HepG2 (cell line): ENCODE results near the gene RNPEPL1. TPM values are rescaled to one million over a fixed set of nuclear protein-coding genes. Genes with fewer than 3 reads are reported as not detected.
A peak's percentile ranks its signal among the peaks of the same experiment; 100 is the strongest.

Experiments used
- ATF6 ChIP-seq: sonication (generic); formaldehyde crosslinking; conservative IDR thresholded peaks from 2 replicates; pipeline ENCODE4 v1.4.0; 2020; ENCODE audit warnings: missing genetic modification reagents
- ATF7-NPFF ChIP-seq: sonication (generic); formaldehyde crosslinking; IDR thresholded peaks from 2 replicates; pipeline ENCODE4 v1.8.1; 2023; ENCODE audit warnings: mild to moderate bottlenecking, low read depth, missing genetic modification reagents, moderate library complexity
- KLF12 ChIP-seq: sonication (generic); formaldehyde crosslinking; IDR thresholded peaks from 2 replicates; pipeline ENCODE4 v1.4.0; 2020; ENCODE audit warnings: missing genetic modification reagents, borderline replicate concordance
- MNT ChIP-seq: fragments of 450-650 bp; IDR thresholded peaks from 2 replicates; pipeline ENCODE4 v1.6.1; 2016
- MYNN ChIP-seq: sonication (generic); formaldehyde crosslinking; IDR thresholded peaks from 2 replicates; pipeline ENCODE4 v1.4.0; 2020; ENCODE audit warnings: mild to moderate bottlenecking, low read depth, missing genetic modification reagents
- PHF20 ChIP-seq: sonication (generic); formaldehyde crosslinking; IDR thresholded peaks from 2 replicates; pipeline ENCODE4 v1.5.0; 2020; ENCODE audit warnings: mild to moderate bottlenecking, missing genetic modification reagents
- PRDM10 ChIP-seq: sonication (generic); formaldehyde crosslinking; IDR thresholded peaks from 2 replicates; pipeline ENCODE4 v1.4.0; 2020; ENCODE audit warnings: low read depth, missing genetic modification reagents
- SMYD3 ChIP-seq: sonication (generic); formaldehyde crosslinking; IDR thresholded peaks from 2 replicates; pipeline ENCODE4 v1.8.1; 2023; ENCODE audit warnings: mild to moderate bottlenecking, missing genetic modification reagents
- SYNCRIP ChIP-seq: fragments of 200-400 bp; formaldehyde crosslinking; IDR thresholded peaks from 2 replicates; pipeline ENCODE4 v1.6.1; 2018; ENCODE audit warnings: mild to moderate bottlenecking, low read depth, low read length; ENCODE audit not compliant: insufficient read depth
- TFE3 ChIP-seq: IDR thresholded peaks from 2 replicates; pipeline ENCODE4 v1.6.1; 2016
- ZFP36 ChIP-seq: fragments of 150-350 bp; IDR thresholded peaks from 2 replicates; pipeline ENCODE4 v1.6.1; 2018; ENCODE audit warnings: borderline replicate concordance, low read length, low read depth; ENCODE audit not compliant: partially characterized antibody
- ZNF160 ChIP-seq: sonication (generic); formaldehyde crosslinking; IDR thresholded peaks from 2 replicates; pipeline ENCODE4 v1.8.0; 2022; ENCODE audit warnings: mild to moderate bottlenecking, inconsistent platforms, missing genetic modification reagents
- ZNF512 ChIP-seq: sonication (generic); formaldehyde crosslinking; IDR thresholded peaks from 2 replicates; pipeline ENCODE4 v1.4.0; 2020; ENCODE audit warnings: mild to moderate bottlenecking, missing genetic modification reagents
- ZNF546 ChIP-seq: sonication (generic); formaldehyde crosslinking; conservative IDR thresholded peaks from 2 replicates; pipeline ENCODE4 v1.8.1; 2023; ENCODE audit warnings: mild to moderate bottlenecking, missing genetic modification reagents
- ZNF670 ChIP-seq: sonication (generic); formaldehyde crosslinking; IDR thresholded peaks from 2 replicates; pipeline ENCODE4 v1.8.0; 2022; ENCODE audit warnings: mild to moderate bottlenecking, missing genetic modification reagents, borderline replicate concordance
- ZNF780A ChIP-seq: sonication (generic); formaldehyde crosslinking; IDR thresholded peaks from 2 replicates; pipeline ENCODE4 v1.8.0; 2022; ENCODE audit warnings: mild to moderate bottlenecking, missing genetic modification reagents, moderate library complexity
- polyA plus RNA-seq, 8 experiments: library from polyadenylated mRNA; depleted of rRNA in 3 of 8; stranded (reverse) in 7 of 8; unstranded in 1 of 8; fragments of >200 nt; fragmentation: Illumina TruSeq in 4 of 8; extraction: Trizol in 4 of 8; gene quantifications; 2 replicates each; pipeline versions ENCODE4 v1.2.1 to v1.2.3, GENCODE V29; 2011 to 2016; ENCODE audit warnings: low read depth in 4 of 8, missing spikeins in 1 of 8, mixed read lengths in 1 of 8; ENCODE audit not compliant: insufficient read depth in 1 of 8
- total RNA-seq, 5 experiments: library from RNA; depleted of rRNA; stranded (reverse); fragments of >200 nt; fragmentation: Illumina TruSeq; extraction: Trizol; gene quantifications; 2 replicates each; pipeline ENCODE4 v1.2.3, GENCODE V29; 2016; ENCODE audit warnings: low read depth in 1 of 5
- TF ChIP-seq, protein P1 (sequence below): IDR thresholded peaks from 2 replicates; pipeline ENCODE4 v1.6.1; 2016; ENCODE audit warnings: control low read depth

The RNPEPL1 gene
- total and polyA plus RNA-seq, 2 of the 13 experiments (the other 11 are each of a cell fraction or from before 2014, with no cell fraction given): 13.0 to 18.0 TPM

GRCh38 chr2:240604291-240604938, 36.1 kb downstream of the RNPEPL1 start (continued):
- TF ChIP-seq ZNF670 (CRISPR knock-in tag) (no peak), SMYD3 (peak; percentile 62; the same call in 1 of the 2 replicates), SYNCRIP (no peak), ATF6 (CRISPR knock-in tag) (no peak), PRDM10 (no peak), ATF7-NPFF (peak; percentile 63), PHF20 (CRISPR knock-in tag) (peak; percentile 65), KLF12 (CRISPR knock-in tag) (no peak), TFE3 (CRISPR knock-in tag) (peak; percentile 57; the same call in 1 of the 2 replicates), MYNN (no peak), ZNF512 (CRISPR knock-in tag) (no peak), ZFP36 (no peak), MNT (no peak), ZNF160 (CRISPR knock-in tag) (no peak), ZNF546 (no peak), ZNF780A (CRISPR knock-in tag) (no peak)
- TF ChIP-seq, protein P1, sequence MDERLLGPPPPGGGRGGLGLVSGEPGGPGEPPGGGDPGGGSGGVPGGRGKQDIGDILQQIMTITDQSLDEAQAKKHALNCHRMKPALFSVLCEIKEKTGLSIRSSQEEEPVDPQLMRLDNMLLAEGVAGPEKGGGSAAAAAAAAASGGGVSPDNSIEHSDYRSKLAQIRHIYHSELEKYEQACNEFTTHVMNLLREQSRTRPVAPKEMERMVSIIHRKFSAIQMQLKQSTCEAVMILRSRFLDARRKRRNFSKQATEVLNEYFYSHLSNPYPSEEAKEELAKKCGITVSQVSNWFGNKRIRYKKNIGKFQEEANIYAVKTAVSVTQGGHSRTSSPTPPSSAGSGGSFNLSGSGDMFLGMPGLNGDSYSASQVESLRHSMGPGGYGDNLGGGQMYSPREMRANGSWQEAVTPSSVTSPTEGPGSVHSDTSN (CRISPR knock-in tag): peak; percentile 68
